Rectal smooth muscle tissue (tissue), 1 donor: ENCODE results near the gene TMEM170A.

Experiments
- H3K27ac ChIP-seq: one replicate; pipeline ENCODE4 v1.7.0; 2013; ENCODE audit warnings: low read depth, low read length, inconsistent platforms
- H3K27me3 ChIP-seq: one replicate; pipeline ENCODE4 v1.7.0; 2013; ENCODE audit warnings: low read length; ENCODE audit not compliant: control insufficient read depth, insufficient read depth
- H3K36me3 ChIP-seq: one replicate; pipeline ENCODE4 v1.7.0; 2013; ENCODE audit warnings: low read length; ENCODE audit not compliant: control insufficient read depth, insufficient read depth
- H3K4me1 ChIP-seq: one replicate; pipeline ENCODE4 v1.7.0; 2013; ENCODE audit warnings: low read length; ENCODE audit not compliant: control insufficient read depth, insufficient read depth
- H3K4me3 ChIP-seq: one replicate; pipeline ENCODE4 v1.7.0; 2013; ENCODE audit warnings: low read length
- H3K9ac ChIP-seq: one replicate; pipeline ENCODE4 v1.7.0; 2013; ENCODE audit warnings: low read length

Gene TMEM170A

DNA sequence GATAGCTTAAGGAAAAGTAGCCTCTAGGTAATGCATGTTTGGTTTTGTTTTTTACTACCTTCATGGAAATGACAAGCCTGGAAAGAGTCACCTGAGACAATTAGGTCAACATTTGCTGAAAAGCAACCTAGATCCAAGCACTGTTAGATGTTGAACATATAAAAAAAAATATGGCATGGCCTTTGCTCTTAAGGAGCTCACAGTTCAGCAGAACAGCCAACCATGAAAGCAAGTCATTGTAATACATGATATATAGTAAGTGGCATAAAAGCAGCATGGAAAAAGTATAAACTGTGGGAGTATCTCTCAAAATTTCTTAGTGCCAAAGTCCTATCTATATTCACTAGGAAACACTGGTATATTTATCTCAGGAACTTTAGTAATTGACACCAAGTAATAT, 62.8 kb downstream of the TMEM170A start:
- Histone ChIP-seq H3K9ac (no peak overlapping the region), H3K4me1 (no peaks in the 10 kb centered on the region), H3K36me3 (no peaks in the 10 kb centered on the region), H3K4me3 (no peak overlapping the region), H3K27me3 (no peaks in the 10 kb centered on the region), H3K27ac (no peak overlapping the region)

DNA sequence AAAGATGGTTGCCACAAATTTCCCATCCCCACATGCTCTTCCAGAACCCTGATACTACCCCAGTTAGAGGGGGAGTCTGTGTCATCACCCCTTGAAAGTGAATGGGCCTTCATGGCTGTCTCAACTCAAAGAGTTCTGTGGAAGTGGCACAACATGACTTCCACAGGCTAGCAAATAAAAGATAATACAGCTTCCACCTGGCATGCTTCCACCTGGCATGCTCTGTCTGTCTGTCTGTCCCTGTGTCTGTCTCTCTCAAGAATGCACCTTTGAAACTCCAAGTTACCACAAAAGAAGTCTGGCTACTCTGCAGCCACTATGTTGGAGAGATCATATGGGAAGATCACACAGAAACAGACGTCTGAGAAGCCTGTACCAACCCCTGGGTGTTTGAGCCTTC, 66.2 kb downstream of the TMEM170A start:
- H3K9ac ChIP-seq = no peak overlapping the region
- no peak overlapping the region for H3K27ac ChIP-seq
- no peak overlapping the region for H3K4me3 ChIP-seq
- H3K4me1 ChIP-seq = no peaks in the 10 kb centered on the region
- no peaks in the 10 kb centered on the region for H3K36me3 ChIP-seq
- H3K27me3 ChIP-seq = no peaks in the 10 kb centered on the region

DNA sequence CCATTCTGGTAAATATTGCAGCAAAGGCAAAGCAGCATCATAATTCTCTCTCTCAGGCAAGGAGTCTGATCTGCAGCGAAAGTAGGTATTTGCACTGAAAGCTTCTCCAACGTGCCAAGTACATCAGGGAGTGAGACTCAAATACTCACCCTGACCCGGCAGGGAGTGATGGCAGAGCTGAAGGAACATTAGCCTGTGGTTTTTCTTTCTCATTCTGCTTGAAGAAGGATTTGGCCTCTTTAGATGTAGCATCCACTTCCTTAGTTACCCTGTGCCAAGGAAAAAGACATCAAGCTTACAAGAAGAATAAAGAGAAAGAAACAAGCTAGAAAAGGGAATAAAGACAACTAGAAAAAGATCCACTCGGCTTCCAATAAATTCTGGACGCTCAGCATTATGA, 69.5 kb downstream of the TMEM170A start:
- H3K27me3 ChIP-seq = no peaks in the 10 kb centered on the region
- no peak overlapping the region for H3K27ac ChIP-seq
- H3K36me3 ChIP-seq = peaks cover 5% of the 10 kb centered on the region
- H3K9ac ChIP-seq = no peak overlapping the region
- H3K4me1 ChIP-seq = no peaks in the 10 kb centered on the region
- H3K4me3 ChIP-seq = no peak overlapping the region
